CD4-positive, alpha-beta T cell treated with Interferon gamma for 1 hour (primary cell): ENCODE measurements around the gene SDC3.

Experiments used
- DNase-seq: peaks from one replicate; pipeline ENCODE4 v3.0.0-alpha.2; 2020

Gene SDC3

GRCh38 chr1:30845237-30845903 lies 63.2 kb downstream of the SDC3 start:
- no peak for DNase-seq

GRCh38 chr1:30844631-30845030 lies 63.9 kb downstream of the SDC3 start:
- no peak for DNase-seq

GRCh38 chr1:30842697-30843354 lies 65.7 kb downstream of the SDC3 start:
- DNase-seq = no peak

GRCh38 chr1:30840904-30841598 lies 67.5 kb downstream of the SDC3 start:
- no peak for DNase-seq

GRCh38 chr1:30839827-30840359 lies 68.7 kb downstream of the SDC3 start:
- no peak for DNase-seq

- no peak for DNase-seq
Measured at GRCh38 chr1:30838996-30839395, 69.6 kb downstream of the SDC3 start.

GRCh38 chr1:30837653-30838052 lies 70.9 kb downstream of the SDC3 start:
- DNase-seq = no peak

- DNase-seq = no peak
Measured at GRCh38 chr1:30834253-30834652, 74.3 kb downstream of the SDC3 start.

GRCh38 chr1:30830537-30830936 lies 78.0 kb downstream of the SDC3 start:
- no peak for DNase-seq

- DNase-seq = no peak
Measured at GRCh38 chr1:30829889-30830288, 78.7 kb downstream of the SDC3 start.

GRCh38 chr1:30824736-30825429 lies 83.7 kb downstream of the SDC3 start:
- DNase-seq = no peak

GRCh38 chr1:30823969-30824735 lies 84.4 kb downstream of the SDC3 start:
- DNase-seq = peak; percentile 80

GRCh38 chr1:30823627-30823968 lies 85.0 kb downstream of the SDC3 start:
- DNase-seq = no peak

- DNase-seq = peak; percentile 28
Measured at GRCh38 chr1:30822966-30823581, 85.5 kb downstream of the SDC3 start.

GRCh38 chr1:30822006-30822405 lies 86.6 kb downstream of the SDC3 start:
- DNase-seq = no peak

- no peak for DNase-seq
Measured at GRCh38 chr1:30820299-30820698, 88.3 kb downstream of the SDC3 start.
